ENCODE measurements around the gene IFT80. TPM values are rescaled to one million over a fixed set of nuclear protein-coding genes. Genes with fewer than 3 reads are reported as not detected.

IFT80 gene
- total and polyA plus RNA-seq, 4 donors, result 9.9 to 33.4 (median 22.4) TPM

DNA sequence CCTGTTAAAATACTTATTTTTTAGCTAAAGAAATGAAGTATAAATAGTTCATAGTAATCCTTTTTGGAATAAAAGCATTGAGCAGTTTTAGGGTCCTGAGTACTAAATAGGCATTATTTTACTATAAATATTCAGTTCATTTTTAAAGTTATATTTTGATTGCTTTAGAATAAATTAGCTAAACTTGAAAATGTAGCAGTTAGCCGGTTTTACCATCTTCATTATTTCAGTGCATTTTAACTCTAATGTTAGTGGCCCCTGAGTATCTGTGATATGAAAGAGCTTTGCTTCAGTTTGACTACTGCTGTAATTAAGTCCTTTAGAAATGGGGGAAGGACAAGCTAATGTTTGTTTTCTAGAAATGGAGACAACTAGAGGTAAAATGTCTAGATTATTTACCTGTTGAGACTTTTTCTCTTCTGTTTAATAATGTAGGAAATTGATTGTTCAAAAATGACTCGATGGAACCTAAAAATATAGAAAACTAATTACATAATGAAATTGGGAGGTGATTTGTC, 4.1 kb upstream of the IFT80 start:
- Histone ChIP-seq H3K9me3 (ENCODE audit: control insufficient read depth, low read length) (no peaks in the 10 kb centered on the region), H3K4me3 (ENCODE audit: low read length in 2 of 2) (peak overlapping the region; percentile 9 to 34), H3K4me1 (ENCODE audit: control insufficient read depth in 1 of 2, insufficient read depth in 2 of 2, low read length in 2 of 2) (no peaks in the 10 kb centered on the region), H3K27me3 (ENCODE audit: control insufficient read depth in 1 of 2, insufficient read depth in 2 of 2, low read length in 1 of 2) (no peaks in the 10 kb centered on the region), H3K36me3 (ENCODE audit: control insufficient read depth in 1 of 2, insufficient read depth in 2 of 2, low read length in 1 of 2) (no peaks in the 10 kb centered on the region), H3K27ac (ENCODE audit: low read depth in 1 of 2, low read length in 2 of 2) (no peak overlapping the region)
- DNase-seq, result no peak
- WGBS, 2 donors, result 26 to 35% methylated on average over 2 of the region's 2 CpGs
- intact Hi-C loops (cut with DNase I), result no loop called here
- ATAC-seq (ENCODE audit: low FRiP score), result no peak

DNA sequence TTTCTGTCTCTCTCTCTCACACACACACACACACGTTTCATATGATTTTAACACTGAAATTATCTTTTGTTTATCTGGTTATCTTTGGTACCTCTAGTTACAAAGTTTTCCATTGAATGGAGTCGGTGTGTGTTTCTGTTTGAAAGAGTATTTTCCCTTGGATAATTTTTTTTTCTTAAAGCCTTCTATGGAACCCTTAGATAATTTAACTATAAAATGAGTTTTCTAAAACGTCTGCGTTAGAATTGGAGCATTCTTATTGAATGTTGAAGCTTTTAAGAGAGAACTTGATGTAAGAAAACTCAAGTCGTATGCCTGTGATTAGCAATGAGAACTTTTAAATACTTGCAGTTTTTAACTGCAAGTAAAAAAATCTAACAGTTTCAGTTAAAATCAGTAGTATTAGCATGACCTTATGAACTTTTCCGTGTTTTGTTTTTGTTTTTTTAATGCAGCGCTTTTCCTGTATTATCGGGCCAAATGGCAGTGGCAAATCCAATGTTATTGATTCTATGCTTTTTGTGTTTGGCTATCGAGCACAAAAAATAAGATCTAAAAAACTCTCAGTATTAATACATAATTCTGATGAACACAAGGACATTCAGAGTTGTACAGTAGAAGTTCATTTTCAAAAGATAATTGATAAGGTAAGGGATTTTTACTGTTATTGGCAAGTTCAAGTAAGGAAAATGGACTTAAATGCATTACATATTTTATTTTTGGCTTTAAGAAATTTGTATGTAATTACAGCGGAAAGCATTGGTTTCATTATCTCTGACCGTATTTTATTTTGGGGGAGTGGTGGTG, 3.4 kb upstream of the IFT80 start:
- Histone ChIP-seq H3K9me3 (ENCODE audit: control insufficient read depth, low read length) (no peaks in the 10 kb centered on the region), H3K4me3 (ENCODE audit: low read length in 2 of 2) (peak overlapping the region; percentile 40 to 95), H3K27me3 (ENCODE audit: control insufficient read depth in 1 of 2, insufficient read depth in 2 of 2, low read length in 1 of 2) (no peaks in the 10 kb centered on the region), H3K27ac (ENCODE audit: low read depth in 1 of 2, low read length in 2 of 2) (no peak overlapping the region), H3K36me3 (ENCODE audit: control insufficient read depth in 1 of 2, insufficient read depth in 2 of 2, low read length in 1 of 2) (no peaks in the 10 kb centered on the region), H3K4me1 (ENCODE audit: control insufficient read depth in 1 of 2, insufficient read depth in 2 of 2, low read length in 2 of 2) (no peaks in the 10 kb centered on the region)
- no peak for DNase-seq
- intact Hi-C loops (cut with DNase I), result no loop called here
- no peak for ATAC-seq (ENCODE audit: low FRiP score)
- WGBS, 2 donors, result 6 to 11% methylated on average over 11 of the region's 11 CpGs

DNA sequence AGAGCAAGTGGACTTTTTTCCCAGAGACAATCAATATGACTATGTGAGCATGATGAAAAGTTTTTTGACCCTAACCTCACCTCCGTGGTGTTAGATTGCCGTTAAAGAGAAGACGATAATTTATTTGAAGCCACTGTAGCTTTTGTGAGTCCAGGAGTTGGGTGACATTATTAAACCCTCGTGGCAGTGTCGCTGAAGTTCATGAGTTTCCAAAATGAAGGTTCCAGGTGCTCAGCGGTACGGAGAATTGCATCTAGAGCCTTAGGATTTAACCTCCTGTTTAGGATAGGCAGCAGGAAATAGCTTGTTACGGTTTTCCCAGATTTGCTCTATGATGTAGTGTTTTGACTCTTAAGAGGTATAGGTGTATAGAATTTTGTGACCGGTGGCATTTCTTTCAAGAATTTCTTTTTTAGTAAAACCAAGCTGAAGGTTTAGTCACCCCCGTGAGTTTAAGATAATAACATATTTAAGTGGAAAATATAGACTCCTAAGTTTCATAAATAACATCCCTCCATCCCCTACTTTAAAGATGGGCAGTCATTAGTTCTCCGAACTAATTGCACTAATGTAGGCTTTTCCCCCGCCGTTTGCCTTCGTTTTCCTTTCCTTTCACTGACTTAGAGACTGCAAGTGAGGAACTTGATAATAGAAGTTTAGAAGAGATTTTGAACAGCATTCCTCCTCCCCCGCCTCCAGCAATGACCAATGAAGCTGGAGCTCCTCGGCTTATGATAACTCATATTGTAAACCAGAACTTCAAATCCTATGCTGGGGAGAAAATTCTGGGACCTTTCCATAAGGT, 2.5 kb upstream of the IFT80 start:
- Histone ChIP-seq H3K4me3 (ENCODE audit: low read length in 2 of 2) (peak overlapping the region; percentile 88 to 95), H3K36me3 (ENCODE audit: control insufficient read depth in 1 of 2, insufficient read depth in 2 of 2, low read length in 1 of 2) (no peaks in the 10 kb centered on the region), H3K4me1 (ENCODE audit: control insufficient read depth in 1 of 2, insufficient read depth in 2 of 2, low read length in 2 of 2) (no peaks in the 10 kb centered on the region), H3K27ac (ENCODE audit: low read depth in 1 of 2, low read length in 2 of 2) (peak overlapping the region; percentile 67 to 71), H3K27me3 (ENCODE audit: control insufficient read depth in 1 of 2, insufficient read depth in 2 of 2, low read length in 1 of 2) (no peaks in the 10 kb centered on the region), H3K9me3 (ENCODE audit: control insufficient read depth, low read length) (no peaks in the 10 kb centered on the region)
- DNase-seq (peak in 1 of 2 donors; percentile 50), ATAC-seq (ENCODE audit: low FRiP score) (no peak)
- 2 to 3% methylated on average over 16 of the region's 16 CpGs for WGBS, 2 donors
- intact Hi-C loops (cut with DNase I), result no loop called here

DNA sequence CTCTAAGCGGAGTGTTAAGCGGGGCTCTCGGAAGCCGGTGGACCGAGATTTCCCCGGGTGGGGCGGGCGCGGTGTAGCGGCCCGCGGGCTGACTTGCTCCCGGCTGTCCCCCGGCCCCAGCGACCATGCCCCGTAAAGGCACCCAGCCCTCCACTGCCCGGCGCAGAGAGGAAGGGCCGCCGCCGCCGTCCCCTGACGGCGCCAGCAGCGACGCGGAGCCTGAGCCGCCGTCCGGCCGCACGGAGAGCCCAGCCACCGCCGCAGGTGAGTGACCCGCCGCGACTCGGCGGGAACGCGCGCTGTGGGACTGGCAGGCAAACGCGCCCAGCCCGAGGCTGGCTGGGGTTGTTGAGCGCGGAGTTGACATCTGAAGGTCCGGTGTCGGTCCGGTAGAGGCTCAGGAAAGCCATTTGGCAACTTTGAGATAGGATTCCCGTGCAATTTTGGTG, 1.7 kb upstream of the IFT80 start:
- intact Hi-C loops (cut with DNase I), result no loop called here
- peak; percentile 52 to 77 for DNase-seq
- Histone ChIP-seq H3K36me3 (ENCODE audit: control insufficient read depth in 1 of 2, insufficient read depth in 2 of 2, low read length in 1 of 2) (no peaks in the 10 kb centered on the region), H3K27ac (ENCODE audit: low read depth in 1 of 2, low read length in 2 of 2) (peak overlapping the region; percentile 61 to 71), H3K9me3 (ENCODE audit: control insufficient read depth, low read length) (no peaks in the 10 kb centered on the region), H3K4me1 (ENCODE audit: control insufficient read depth in 1 of 2, insufficient read depth in 2 of 2, low read length in 2 of 2) (no peaks in the 10 kb centered on the region), H3K4me3 (ENCODE audit: low read length in 2 of 2) (peak overlapping the region; percentile 88 to 95), H3K27me3 (ENCODE audit: control insufficient read depth in 1 of 2, insufficient read depth in 2 of 2, low read length in 1 of 2) (no peaks in the 10 kb centered on the region)
- peak; percentile 26 for ATAC-seq (ENCODE audit: low FRiP score)
- 0% methylated on average over 48 to 51 of the region's 51 CpGs for WGBS, 2 donors

DNA sequence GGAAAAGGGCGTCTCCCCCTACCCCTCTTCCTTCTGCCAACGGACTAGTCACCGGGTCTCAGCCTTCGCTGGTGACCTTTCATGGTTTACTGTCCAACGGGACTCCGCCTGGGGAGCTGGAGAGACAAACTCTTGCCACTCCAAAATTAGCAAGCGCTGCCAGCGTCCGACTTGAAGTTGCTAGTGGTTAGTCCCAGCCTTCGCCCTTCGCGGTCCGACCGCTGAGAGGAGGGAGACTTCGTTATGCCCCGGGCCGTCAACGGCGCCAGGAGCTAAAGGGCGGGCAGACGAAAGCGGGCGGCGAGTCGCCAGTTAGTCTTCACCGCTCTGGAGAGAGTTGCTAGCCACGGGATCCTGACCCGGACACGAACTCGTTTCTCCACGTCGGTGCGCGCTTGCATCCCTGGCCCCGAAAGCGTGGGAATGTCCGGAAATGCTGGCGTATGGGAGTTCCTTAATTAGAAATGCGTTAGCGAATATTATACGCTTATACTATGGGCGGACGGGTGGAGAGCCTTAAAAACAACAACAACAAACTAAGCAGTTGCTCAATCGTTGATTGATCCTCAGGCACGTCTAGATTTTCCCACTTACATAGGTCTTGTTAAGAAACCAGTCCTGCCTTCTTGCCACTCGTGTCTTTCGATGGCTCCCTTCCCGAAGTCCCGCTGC, 1.1 kb upstream of the IFT80 start:
- whole genome bisulfite sequencing, 2 donors, result 0% methylated on average over 49 of the region's 49 CpGs
- ATAC-seq (ENCODE audit: low FRiP score), result peak; percentile 41
- Histone ChIP-seq H3K36me3 (ENCODE audit: control insufficient read depth in 1 of 2, insufficient read depth in 2 of 2, low read length in 1 of 2) (no peaks in the 10 kb centered on the region), H3K4me3 (ENCODE audit: low read length in 2 of 2) (peak overlapping the region; percentile 88 to 95), H3K27ac (ENCODE audit: low read depth in 1 of 2, low read length in 2 of 2) (peak overlapping the region; percentile 61 to 71), H3K27me3 (ENCODE audit: control insufficient read depth in 1 of 2, insufficient read depth in 2 of 2, low read length in 1 of 2) (no peaks in the 10 kb centered on the region), H3K9me3 (ENCODE audit: control insufficient read depth, low read length) (no peaks in the 10 kb centered on the region), H3K4me1 (ENCODE audit: control insufficient read depth in 1 of 2, insufficient read depth in 2 of 2, low read length in 2 of 2) (peaks cover 0 to 3% of the 10 kb centered on the region in 2 donors)
- intact Hi-C loops (cut with DNase I), result no loop called here
- peak; percentile 69 to 79 for DNase-seq

DNA sequence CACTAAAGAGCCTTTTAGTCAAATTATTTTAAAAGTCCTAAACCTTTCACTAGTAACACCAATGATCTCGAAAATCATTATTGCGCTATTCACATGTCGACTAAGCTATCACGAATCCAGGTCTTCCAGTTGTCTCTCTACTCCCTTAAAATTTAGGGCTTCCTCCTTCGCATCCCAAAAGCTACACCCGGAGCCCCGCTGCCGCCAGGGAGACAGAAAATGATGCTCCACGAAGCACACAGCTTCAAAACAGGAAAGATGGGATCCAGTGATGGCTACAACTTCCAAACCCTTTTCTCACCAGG, 253 bp downstream of the IFT80 start:
- Histone ChIP-seq H3K36me3 (ENCODE audit: control insufficient read depth in 1 of 2, insufficient read depth in 2 of 2, low read length in 1 of 2) (no peaks in the 10 kb centered on the region), H3K27ac (ENCODE audit: low read depth in 1 of 2, low read length in 2 of 2) (peak overlapping the region in 1 of 2 donors; percentile 94), H3K4me1 (ENCODE audit: control insufficient read depth in 1 of 2, insufficient read depth in 2 of 2, low read length in 2 of 2) (peaks cover 0 to 3% of the 10 kb centered on the region in 2 donors), H3K27me3 (ENCODE audit: control insufficient read depth in 1 of 2, insufficient read depth in 2 of 2, low read length in 1 of 2) (no peaks in the 10 kb centered on the region), H3K9me3 (ENCODE audit: control insufficient read depth, low read length) (no peaks in the 10 kb centered on the region), H3K4me3 (ENCODE audit: low read length in 2 of 2) (peak overlapping the region; percentile 88 to 99)
- peak; percentile 30 for ATAC-seq (ENCODE audit: low FRiP score)
- WGBS, 2 donors, result 0% methylated on average over 9 of the region's 9 CpGs
- DNase-seq, result no peak
- intact Hi-C loops (cut with DNase I), result no loop called here

DNA sequence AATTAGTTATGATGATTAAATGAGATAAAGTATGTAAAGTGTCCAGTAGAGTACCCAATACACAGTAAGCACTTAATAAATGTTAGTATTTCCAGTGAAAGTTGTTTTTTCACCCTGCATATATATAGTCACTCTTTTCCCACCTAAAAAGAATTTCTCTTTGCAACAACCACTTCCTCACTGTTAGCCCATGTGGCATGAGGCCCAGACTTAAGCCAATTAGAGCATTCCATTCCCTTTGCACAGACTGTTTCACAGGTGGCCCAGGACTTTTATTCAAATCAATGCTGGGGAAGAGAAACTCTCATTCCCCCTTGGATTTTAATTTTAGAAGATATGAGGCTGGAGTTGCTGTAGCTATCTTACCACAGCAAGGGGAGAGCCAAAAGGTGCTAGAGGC, 3.7 kb downstream of the IFT80 start:
- Histone ChIP-seq H3K4me3 (ENCODE audit: low read length in 2 of 2) (no peak overlapping the region), H3K27me3 (ENCODE audit: control insufficient read depth in 1 of 2, insufficient read depth in 2 of 2, low read length in 1 of 2) (no peaks in the 10 kb centered on the region), H3K4me1 (ENCODE audit: control insufficient read depth in 1 of 2, insufficient read depth in 2 of 2, low read length in 2 of 2) (peaks cover 0 to 3% of the 10 kb centered on the region in 2 donors), H3K36me3 (ENCODE audit: control insufficient read depth in 1 of 2, insufficient read depth in 2 of 2, low read length in 1 of 2) (no peaks in the 10 kb centered on the region), H3K27ac (ENCODE audit: low read depth in 1 of 2, low read length in 2 of 2) (no peak overlapping the region), H3K9me3 (ENCODE audit: control insufficient read depth, low read length) (no peaks in the 10 kb centered on the region)
- DNase-seq (no peak), ATAC-seq (ENCODE audit: low FRiP score) (no peak)
- intact Hi-C loops (cut with DNase I), result no loop called here

DNA sequence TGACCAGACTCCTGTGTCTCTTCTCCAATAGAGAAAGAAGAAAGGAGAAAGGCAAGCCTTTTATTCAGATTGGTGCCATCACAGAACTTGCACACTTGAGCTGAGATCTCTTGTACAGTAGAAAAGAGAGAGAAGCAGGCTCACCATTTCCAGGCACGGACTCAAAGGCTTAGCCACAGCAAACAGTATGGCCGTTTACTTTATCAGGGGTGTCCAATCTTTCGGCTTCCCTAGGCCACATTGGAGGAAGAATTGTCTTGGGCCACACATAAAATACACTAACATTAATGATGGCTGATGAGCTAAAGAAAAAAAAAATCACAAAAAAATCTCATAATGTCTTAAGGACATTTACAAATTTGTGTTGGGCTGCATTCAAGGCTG, 5.0 kb downstream of the IFT80 start:
- H3K36me3 ChIP-seq (ENCODE audit: control insufficient read depth in 1 of 2, insufficient read depth in 2 of 2, low read length in 1 of 2), result no peaks in the 10 kb centered on the region
- WGBS, 2 donors, result 93 to 94% methylated on average over 3 of the region's 3 CpGs
- H3K9me3 ChIP-seq (ENCODE audit: control insufficient read depth, low read length), result no peaks in the 10 kb centered on the region
- H3K27me3 ChIP-seq (ENCODE audit: control insufficient read depth in 1 of 2, insufficient read depth in 2 of 2, low read length in 1 of 2), result no peaks in the 10 kb centered on the region
- H3K4me1 ChIP-seq (ENCODE audit: control insufficient read depth in 1 of 2, insufficient read depth in 2 of 2, low read length in 2 of 2), result peaks cover 0 to 3% of the 10 kb centered on the region in 2 donors
- DNase-seq (no peak), ATAC-seq (ENCODE audit: low FRiP score) (no peak)
- intact Hi-C loops (cut with DNase I), result no loop called here
- H3K4me3 ChIP-seq (ENCODE audit: low read length in 2 of 2), result no peak overlapping the region
- no peak overlapping the region for H3K27ac ChIP-seq (ENCODE audit: low read depth in 1 of 2, low read length in 2 of 2)

Data from aorta (tissue), 5 donors.